SK-N-MC (cell line): Measurements from ENCODE around the gene CYP4X1.
"Not testable (repeated sequence)": the region's sequence is repeated elsewhere in the genome, so short reads cannot be mapped to it uniquely, and the experiment has no call there.

Experiments used
- EZH2 ChIP-seq: fragments of 200-600 bp; sonication (generic); IDR thresholded peaks from one replicate; pipeline ENCODE4 v1.6.1; 2017; ENCODE audit warnings: antibody characterized with exemption
- FOXP2 ChIP-seq: optimal IDR thresholded peaks from 2 replicates; pipeline ENCODE3; 2011; ENCODE audit warnings: mild to moderate bottlenecking, moderate library complexity; ENCODE audit not compliant: insufficient read depth; ENCODE audit errors: extremely low read length, control extremely low read depth
- POLR2AphosphoS5 ChIP-seq: IDR thresholded peaks from 2 replicates; pipeline ENCODE4 v1.6.1; 2012; ENCODE audit warnings: mild to moderate bottlenecking, low read depth, low read length, borderline replicate concordance

- TF ChIP-seq POLR2AphosphoS5, EZH2, FOXP2: not testable (repeated sequence)
Observed at GRCh38 chr1:47006437-47006836, 17.0 kb upstream of the CYP4X1 start.
